WTC11 (cell line): ENCODE data around the gene TNFRSF6B.

ENCODE experiments used
- ATF3 ChIP-seq: sonication (generic); formaldehyde crosslinking; conservative IDR thresholded peaks from 2 replicates; pipeline ENCODE4 v1.8.1; 2022; ENCODE audit warnings: mild to moderate bottlenecking, missing genetic modification reagents
- CBFB ChIP-seq: sonication (generic); formaldehyde crosslinking; IDR thresholded peaks from 2 replicates; pipeline ENCODE4 v1.8.1; 2022; ENCODE audit warnings: mild to moderate bottlenecking, low read depth, missing genetic modification reagents
- CTCF ChIP-seq: fragments of 200-600 bp; IDR thresholded peaks from 2 replicates; pipeline ENCODE4 v1.8.0; 2022; ENCODE audit warnings: antibody characterized with exemption
- FOXP4 ChIP-seq: sonication (generic); formaldehyde crosslinking; IDR thresholded peaks from 2 replicates; pipeline ENCODE4 v1.8.0; 2022; ENCODE audit warnings: mild to moderate bottlenecking, missing genetic modification reagents

- TF ChIP-seq ATF3, result no peak
- no peak for TF ChIP-seq FOXP4
- no peak for TF ChIP-seq CTCF
- no peak for TF ChIP-seq CBFB (CRISPR knock-in tag)
Measured at GRCh38 chr20:63747622-63748069, 51.2 kb downstream of the TNFRSF6B start.
